IPS-18c (cell line): ENCODE results near the gene DERA.
"Not testable (repeated sequence)": the region's sequence is repeated elsewhere in the genome, so short reads cannot be mapped to it uniquely, and the experiment has no call there.

Experiments
- H3K4me3 ChIP-seq: 2 replicates; pipeline ENCODE4 v1.7.0; 2013; ENCODE audit warnings: low read depth, mild to moderate bottlenecking, low read length, moderate library complexity; ENCODE audit not compliant: insufficient read depth
- H3K9me3 ChIP-seq: one replicate; pipeline ENCODE4 v1.6.1; 2013; ENCODE audit warnings: mild to moderate bottlenecking, low read length, moderate library complexity; ENCODE audit not compliant: control insufficient read depth, insufficient read depth

DERA gene

DNA sequence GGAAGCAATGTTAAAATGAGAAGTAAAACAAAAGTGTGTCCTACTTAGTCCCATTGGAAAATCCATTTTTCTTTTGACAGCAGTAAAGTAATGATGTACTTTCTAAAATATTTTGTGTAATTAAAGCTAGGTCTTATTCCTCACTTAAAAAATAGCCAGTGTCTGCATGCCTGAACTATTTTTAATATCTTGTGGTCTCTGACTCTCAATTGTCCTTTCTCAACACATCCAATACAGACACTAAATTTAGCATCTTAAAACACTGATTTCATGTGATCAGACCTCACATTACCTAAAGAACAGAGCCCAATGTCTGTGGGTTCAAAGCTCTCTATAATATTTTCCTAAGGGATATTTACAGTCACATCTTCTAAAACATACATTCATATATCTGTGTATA lies 108.0 kb downstream of the DERA start:
- H3K4me3 ChIP-seq, result no peak overlapping the region
- peaks cover 10% of the 10 kb centered on the region for H3K9me3 ChIP-seq

DNA sequence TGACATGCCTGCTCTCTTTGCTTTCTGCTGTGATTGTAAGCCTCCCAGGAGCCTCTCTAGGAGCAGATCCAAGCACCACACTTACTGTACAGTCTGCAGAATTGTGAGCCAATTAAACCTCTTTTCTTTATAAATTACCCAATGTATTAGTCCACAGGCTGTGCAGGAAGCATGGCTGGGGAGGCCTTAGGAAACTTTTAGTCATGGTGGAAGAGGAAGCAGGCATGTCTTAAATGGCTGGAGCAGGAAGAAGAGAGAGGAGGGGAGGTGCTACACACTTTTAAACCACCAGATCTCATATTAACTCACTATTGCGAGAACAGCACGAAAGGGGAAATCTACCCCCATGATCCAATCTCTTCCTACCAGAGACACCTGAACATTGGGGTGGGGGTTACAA lies 108.9 kb downstream of the DERA start:
- H3K9me3 ChIP-seq, result peaks cover 3% of the 10 kb centered on the region
- no peak overlapping the region for H3K4me3 ChIP-seq

DNA sequence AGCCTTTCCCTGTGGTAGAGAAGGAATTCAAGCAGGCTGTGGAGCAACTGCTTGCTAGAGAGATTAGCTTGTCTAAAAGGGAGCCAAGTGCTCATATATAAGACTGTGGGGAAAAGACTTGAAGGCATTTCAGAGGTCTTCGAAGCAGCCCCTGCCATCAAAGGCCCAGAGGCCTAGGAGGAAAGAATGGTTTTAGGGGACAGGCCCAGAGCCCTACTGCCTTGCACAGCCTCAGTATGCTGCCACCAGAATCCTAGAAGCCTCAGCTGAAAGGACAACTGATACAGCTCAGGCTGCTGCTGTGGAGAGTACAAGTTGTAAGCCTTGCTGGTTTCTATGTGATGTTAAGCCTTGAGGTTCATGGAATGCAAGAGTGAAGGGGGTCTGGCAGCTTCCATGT lies 109.9 kb downstream of the DERA start:
- Histone ChIP-seq H3K4me3 (no peak overlapping the region), H3K9me3 (peaks cover 3% of the 10 kb centered on the region)

DNA sequence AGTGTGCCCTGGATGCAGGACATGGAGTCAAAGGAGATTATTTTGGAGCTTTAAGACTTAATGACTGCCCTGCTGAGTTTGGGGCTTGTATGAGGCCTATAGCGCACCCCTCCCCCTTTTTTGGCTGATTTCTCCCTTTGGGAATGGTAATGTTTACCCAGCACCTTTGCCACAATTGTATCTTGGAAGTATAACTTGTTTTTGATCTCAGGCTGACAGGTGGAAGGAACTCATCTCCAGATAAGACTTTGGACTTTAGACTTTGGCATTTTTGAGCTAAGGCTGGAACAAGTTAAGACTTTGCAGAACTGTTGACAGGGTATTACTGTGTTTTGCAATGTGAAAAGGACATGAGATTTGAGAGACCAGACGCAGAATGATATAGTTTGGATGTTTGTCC lies 110.5 kb downstream of the DERA start:
- no peak overlapping the region for H3K4me3 ChIP-seq
- H3K9me3 ChIP-seq, result peaks cover 3% of the 10 kb centered on the region

DNA sequence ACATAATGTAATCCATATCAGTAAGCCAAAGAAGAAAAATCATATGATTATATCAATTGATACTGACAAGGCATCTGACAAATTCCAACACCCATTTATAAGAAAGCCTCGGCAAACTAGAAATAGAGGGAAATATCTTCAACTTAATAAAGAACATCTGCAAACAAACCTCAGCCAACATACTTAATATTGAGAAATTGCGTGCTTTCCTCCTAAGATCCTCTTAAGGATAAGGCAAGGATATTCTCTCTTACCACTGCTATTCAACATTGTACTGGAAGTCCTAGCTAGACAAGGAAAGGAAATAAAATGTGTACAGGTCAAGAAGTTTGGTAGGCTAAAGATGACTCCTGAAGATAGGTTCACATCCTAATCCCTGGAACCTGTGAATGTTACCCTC lies 115.9 kb downstream of the DERA start:
- Histone ChIP-seq H3K9me3 (no peaks in the 10 kb centered on the region), H3K4me3 (no peak overlapping the region)

DNA sequence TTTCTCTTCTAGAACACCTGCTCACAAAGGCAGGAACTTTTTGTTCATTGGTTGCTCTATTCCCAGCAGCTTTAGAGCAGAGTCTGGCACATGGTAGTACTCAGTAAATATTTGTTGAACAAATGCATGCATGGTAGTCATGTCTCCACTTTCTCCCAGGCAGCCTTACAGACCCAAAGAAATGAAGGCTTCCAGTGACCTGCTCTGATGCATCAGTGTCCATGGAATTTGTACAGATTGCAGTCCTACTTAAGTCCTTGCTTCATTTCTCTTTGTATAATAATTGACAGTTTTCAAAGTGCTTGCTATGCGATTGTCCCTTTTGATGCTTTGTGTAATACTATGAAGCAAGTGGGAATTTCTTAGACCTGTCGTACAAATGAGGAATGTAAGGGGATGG lies 119.6 kb downstream of the DERA start:
- no peak overlapping the region for H3K4me3 ChIP-seq
- no peaks in the 10 kb centered on the region for H3K9me3 ChIP-seq

DNA sequence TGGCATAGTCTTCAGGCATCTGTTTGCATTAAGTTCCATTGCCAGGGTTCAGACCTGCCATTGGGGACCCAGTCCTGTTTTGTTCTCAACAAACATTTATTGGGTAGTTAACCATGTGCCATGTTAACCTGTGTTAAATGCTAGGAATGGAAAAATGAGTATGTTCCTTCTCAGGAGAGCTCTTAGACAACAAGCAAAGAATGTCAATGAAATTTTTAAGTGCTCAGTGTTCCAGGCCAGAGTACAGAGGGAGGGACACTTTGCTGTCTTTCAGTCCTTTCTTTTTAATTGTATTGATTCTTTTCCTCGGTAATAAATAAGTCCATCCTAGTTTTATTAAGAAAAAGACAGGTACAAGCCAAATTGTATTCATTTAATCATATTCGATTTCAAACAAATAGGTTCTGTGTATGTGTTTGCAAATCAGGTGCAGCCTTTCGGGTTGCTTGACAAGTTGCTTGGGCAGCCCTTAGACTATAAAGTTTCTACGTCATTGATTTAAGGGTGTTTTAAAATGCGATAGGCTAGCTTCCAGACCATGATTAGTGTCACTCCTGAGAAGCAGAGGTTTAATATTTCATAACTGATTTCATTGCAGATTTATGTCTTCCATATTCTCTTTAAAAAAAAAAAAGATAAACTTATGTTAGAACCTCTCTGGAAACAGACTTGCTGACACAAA lies 123.1 kb downstream of the DERA start:
- H3K9me3 ChIP-seq, result no peaks in the 10 kb centered on the region
- H3K4me3 ChIP-seq, result no peak overlapping the region

DNA sequence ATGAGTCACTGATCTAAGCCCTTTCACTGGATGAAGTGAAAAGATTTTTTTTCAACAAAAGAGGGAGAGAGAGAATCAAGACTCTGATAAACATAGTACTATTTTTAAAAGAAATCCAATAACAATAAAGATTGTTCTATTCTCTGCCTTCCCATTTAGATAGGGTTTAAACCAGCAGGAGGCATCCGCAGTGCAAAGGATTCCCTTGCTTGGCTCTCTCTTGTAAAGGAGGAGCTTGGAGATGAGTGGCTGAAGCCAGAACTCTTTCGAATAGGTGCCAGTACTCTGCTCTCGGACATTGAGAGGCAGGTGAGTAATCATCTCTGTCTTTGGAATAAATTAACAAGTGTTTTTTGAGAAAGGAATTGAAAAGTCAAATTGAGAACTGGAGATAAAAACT lies 124.9 kb downstream of the DERA start:
- Histone ChIP-seq H3K4me3 (no peak overlapping the region), H3K9me3 (no peaks in the 10 kb centered on the region)

DNA sequence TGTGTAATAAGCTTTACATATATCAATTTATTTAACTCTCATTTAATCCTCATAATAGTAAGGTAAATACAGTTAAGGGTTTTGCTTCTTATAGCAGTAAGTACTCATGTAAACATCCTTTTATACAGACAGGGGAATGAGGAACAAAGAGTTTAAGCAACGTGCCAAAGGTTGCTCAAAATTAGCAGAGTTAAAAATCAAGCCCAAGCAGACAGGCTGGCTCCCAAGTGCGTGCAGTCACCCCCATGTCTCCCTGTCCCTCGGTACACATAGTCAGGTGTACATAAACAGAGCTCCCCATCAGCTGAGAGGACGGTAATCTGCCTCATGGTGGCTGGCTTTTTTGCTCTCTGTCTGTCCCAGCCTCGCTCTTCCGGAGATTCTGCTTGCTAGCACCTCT lies 126.4 kb downstream of the DERA start:
- Histone ChIP-seq H3K9me3 (peaks cover 3% of the 10 kb centered on the region), H3K4me3 (no peak overlapping the region)

DNA sequence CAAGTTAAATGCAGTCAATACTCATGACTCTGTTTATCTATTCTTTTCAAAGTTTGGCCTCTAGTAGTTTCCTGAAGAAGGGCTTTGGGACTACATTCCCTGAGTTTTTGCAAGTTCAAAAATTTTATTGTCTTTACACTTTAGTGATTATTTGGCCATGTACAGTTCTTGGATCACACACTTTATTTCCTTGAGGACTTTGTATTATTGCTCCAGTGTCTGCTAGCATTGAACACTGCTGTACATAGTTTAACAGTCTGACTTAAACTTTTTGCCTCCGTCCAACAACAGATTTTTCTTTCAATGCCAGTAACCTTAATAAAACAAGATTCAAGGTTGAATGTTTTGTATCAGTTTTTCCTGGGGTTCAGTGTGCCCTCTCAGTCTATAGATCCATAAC lies 132.3 kb downstream of the DERA start:
- Histone ChIP-seq H3K4me3 (no peak overlapping the region), H3K9me3 (peaks cover 3% of the 10 kb centered on the region)

DNA sequence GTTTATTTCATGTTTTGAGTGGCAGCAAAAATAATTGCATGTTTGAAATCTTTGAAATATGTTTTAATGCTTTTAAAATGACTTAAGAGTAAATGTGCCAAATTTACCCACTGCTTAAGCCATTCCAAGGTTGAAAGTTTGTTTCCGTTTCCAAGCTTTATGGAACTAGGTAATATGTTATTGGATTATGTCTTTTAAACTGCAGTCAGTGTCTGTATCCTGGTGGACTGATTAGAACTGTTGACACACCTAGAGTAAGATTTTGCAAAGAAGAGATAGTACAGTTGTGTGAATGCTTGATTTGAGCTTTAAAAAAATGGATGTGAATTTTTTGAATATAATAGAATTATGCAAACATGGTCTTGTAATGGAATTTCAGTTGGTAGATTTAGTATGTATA lies 135.1 kb downstream of the DERA start:
- H3K9me3 ChIP-seq, result peaks cover 3% of the 10 kb centered on the region
- H3K4me3 ChIP-seq, result no peak overlapping the region

DNA sequence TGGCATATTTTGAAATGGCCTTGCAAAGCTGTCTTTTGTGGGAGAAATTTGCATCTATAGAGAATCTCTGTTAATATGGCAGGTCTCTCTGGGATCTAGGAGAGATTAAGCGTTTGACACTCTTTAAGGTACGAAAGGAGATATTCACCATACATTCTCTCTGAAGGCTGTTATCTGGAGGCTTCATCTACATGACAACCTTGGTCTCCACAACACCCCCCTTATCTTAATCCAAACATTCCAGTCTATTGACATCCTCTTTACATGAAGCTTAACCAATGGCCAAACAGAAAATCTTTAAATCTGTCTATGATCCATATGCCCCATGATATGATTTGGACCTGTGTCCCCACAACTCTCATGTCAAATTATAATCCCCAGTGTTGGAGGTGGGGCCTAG lies 137.4 kb downstream of the DERA start:
- no peaks in the 10 kb centered on the region for H3K9me3 ChIP-seq
- H3K4me3 ChIP-seq, result no peak overlapping the region

DNA sequence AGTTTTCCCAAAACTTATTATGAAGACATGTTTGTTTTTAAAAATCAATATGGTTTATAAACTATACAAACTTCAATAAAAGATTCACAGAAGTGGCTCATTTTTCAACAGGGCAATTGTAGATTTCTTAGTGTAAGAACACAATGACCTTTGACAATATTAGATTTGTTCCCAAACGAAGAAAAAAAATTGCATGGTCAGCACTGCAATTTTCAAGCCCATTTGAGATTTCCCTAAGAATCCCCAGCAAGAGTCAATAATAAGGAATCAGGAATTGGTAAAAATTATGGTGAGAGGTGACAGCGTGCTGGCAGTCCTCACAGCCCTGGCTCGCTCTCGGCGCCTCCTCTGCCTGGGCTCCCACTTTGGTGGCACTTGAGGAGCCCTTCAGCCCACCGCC lies 145.8 kb downstream of the DERA start:
- no peak overlapping the region for H3K4me3 ChIP-seq

DNA sequence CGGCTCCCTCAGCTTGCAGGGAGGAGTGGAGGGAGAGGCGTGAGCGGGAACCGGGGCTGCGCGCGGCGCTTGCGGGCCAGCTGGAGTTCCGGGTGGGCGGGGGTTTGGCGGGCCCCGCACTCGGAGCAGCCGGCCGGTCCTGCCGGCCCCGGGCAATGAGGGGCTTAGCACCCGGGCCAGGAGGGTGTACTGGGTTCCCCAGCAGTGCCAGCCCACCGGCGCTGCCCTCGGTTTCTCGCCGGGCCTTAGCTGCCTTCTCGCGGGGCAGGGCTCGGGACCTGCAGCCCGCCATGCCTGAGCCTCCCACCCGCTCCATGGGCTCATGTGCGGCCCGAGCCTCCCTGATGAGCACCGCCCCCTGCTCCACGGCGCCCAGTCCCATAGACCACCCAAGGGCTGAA lies 146.2 kb downstream of the DERA start:
- H3K9me3 ChIP-seq, H3K4me3 ChIP-seq: not testable (repeated sequence)

More for the DNA sequence above, 145.8 kb downstream of the DERA start:
- H3K9me3 ChIP-seq, result no peaks in the 10 kb centered on the region

DNA sequence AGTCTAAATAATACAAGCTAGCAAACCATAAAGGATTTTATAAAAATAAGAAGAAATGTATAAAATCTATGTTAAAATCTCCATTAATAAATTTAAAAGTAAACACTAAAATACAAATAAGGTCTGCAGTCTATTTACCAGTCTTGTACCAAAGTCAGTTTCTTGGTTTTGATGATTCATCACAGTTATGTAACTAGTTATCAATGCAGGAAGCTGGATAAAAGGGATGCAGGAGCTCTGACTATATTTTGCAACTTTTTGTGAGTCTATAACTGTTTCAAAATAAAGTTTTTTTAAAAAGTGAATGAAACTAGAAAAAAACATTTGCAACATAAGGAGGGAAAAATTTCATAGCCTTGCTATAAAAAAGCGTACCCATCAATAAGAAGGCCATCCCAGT lies 151.5 kb downstream of the DERA start:
- H3K4me3 ChIP-seq, result no peak overlapping the region
- no peaks in the 10 kb centered on the region for H3K9me3 ChIP-seq

DNA sequence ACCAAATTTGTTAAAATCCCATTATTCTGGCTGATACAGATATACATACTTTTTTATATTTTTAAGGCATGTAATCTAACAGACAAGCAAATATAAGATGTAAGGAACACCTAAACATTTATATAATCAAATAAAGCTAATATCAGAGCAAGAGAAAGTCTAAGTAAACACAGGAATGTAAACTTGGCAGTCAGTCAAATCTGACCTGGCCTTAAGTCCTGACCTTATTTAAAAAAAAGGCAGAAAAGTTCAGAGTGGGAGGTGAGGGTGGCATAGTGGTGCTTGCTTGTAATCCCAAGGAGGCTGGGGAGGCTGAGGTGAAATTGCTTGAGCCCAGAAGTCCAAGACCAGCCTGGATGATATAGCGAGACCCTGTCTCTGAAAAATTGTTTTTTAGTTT lies 152.6 kb downstream of the DERA start:
- H3K9me3 ChIP-seq, result no peaks in the 10 kb centered on the region

DNA sequence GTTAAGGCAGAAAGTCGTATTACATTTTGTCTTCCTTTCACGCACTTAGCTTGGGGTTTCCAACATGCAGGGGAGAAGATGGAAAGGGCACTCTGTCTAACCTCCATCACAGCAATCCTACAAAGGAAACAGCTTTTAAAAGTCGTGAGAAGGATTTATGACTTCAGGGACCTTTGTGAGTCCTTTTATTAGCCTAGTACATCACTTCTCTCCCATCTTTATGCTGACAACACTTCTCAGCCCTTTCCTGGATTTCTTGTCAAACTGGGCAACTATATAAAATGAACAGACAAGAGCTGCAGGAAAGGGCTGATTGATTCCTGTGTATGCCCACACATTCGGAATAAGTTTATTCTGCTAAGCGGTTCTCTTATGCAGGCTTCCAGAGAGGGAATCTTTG lies 159.0 kb downstream of the DERA start:
- H3K9me3 ChIP-seq, result no peaks in the 10 kb centered on the region
- H3K4me3 ChIP-seq, result no peak overlapping the region

More for the DNA sequence above, 152.6 kb downstream of the DERA start:
- H3K4me3 ChIP-seq, result no peak overlapping the region

DNA sequence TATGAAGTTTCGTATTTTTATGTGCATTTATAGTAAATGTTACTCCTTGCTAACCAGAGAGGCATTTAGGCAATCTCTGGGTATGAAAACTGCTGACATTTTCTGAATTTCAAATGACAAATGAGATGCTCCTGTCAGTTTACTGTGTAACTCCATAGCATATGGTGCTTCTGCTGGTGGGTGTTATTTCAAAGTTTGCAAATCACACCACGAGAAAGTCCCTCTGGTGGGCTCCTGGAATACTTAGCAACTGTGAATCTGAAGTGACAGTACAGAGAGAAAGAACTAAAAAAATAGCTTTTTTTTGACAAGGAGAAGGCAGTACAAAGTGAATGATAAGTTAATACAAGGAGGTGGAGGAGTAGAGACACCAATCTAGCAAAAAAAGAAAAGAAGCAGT lies 161.5 kb downstream of the DERA start:
- H3K9me3 ChIP-seq, result no peaks in the 10 kb centered on the region
- no peak overlapping the region for H3K4me3 ChIP-seq

DNA sequence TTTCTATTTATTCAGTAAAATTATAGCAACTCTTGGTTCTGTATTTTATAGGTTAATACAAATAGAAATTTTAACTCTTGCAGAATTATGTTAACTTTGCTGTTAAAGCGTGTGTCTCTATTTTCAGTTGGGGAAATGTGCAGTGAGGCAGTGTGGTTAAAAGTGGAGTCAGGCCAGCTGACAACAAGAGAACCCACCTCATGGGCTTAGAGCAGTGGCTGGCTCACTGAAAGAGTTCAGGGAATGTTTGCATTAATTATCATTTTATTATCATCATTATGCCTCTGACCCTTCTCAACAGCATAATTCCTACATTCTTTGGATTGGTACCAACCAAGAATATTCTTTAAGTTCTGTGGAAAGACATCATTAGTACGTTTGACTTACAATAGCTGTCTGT lies 163.8 kb downstream of the DERA start:
- Histone ChIP-seq H3K4me3 (no peak overlapping the region), H3K9me3 (no peaks in the 10 kb centered on the region)
